HG02852 (cell line): ENCODE measurements around the gene TNS3.

Experiments
- ATAC-seq: cut with Tn5 transposase; IDR thresholded peaks from one replicate; pipeline ENCODE4 v1.9.1; 2021; ENCODE audit warnings: mild to moderate bottlenecking, moderate library complexity; ENCODE audit not compliant: unreplicated experiment

TNS3 gene

GRCh38 chr7:47438411-47439029, 143.4 kb downstream of the TNS3 start:
- ATAC-seq: no peak

GRCh38 chr7:47435889-47436312, 146.0 kb downstream of the TNS3 start:
- ATAC-seq: no peak

- ATAC-seq: no peak
These were observed 148.4 kb downstream of the TNS3 start for GRCh38 chr7:47433564-47433895.

GRCh38 chr7:47432671-47433563, 149.0 kb downstream of the TNS3 start:
- no peak for ATAC-seq

GRCh38 chr7:47430422-47430821, 151.5 kb downstream of the TNS3 start:
- ATAC-seq: no peak

GRCh38 chr7:47428768-47429472, 153.0 kb downstream of the TNS3 start:
- no peak for ATAC-seq

GRCh38 chr7:47428052-47428767, 153.7 kb downstream of the TNS3 start:
- no peak for ATAC-seq

- no peak for ATAC-seq
These were observed 154.8 kb downstream of the TNS3 start for GRCh38 chr7:47427051-47427643.

- ATAC-seq: no peak
These were observed 157.4 kb downstream of the TNS3 start for GRCh38 chr7:47424523-47424922.

- ATAC-seq: no peak
These were observed 158.7 kb downstream of the TNS3 start for GRCh38 chr7:47423196-47423595.

GRCh38 chr7:47422611-47423010, 159.3 kb downstream of the TNS3 start:
- no peak for ATAC-seq

GRCh38 chr7:47421456-47421855, 160.5 kb downstream of the TNS3 start:
- no peak for ATAC-seq

GRCh38 chr7:47420122-47420780, 161.7 kb downstream of the TNS3 start:
- ATAC-seq: no peak

- no peak for ATAC-seq
These were observed 162.4 kb downstream of the TNS3 start for GRCh38 chr7:47419471-47419870.

- no peak for ATAC-seq
These were observed 163.2 kb downstream of the TNS3 start for GRCh38 chr7:47418601-47419309.

- no peak for ATAC-seq
These were observed 165.1 kb downstream of the TNS3 start for GRCh38 chr7:47416492-47417480.

- no peak for ATAC-seq
These were observed 166.3 kb downstream of the TNS3 start for GRCh38 chr7:47415318-47416212.
